Glutamatergic neuron (in vitro differentiated cells): ENCODE results near the gene SERINC5. TPM values are rescaled to one million over a fixed set of nuclear protein-coding genes. Genes with fewer than 3 reads are reported as not detected.

ENCODE experiments used
- DNase-seq: peaks from one replicate; pipeline ENCODE4 v3.0.0; 2022
- H3K27ac Mint-ChIP-seq: one replicate; pipeline ENCODE4 v1.8.0; 2020; ENCODE audit warnings: mild to moderate bottlenecking, mixed read lengths, inconsistent platforms; ENCODE audit not compliant: unreplicated experiment
- H3K27me3 Mint-ChIP-seq: one replicate; pipeline ENCODE4 v1.8.0; 2020; ENCODE audit warnings: mild to moderate bottlenecking, moderate library complexity, mixed read lengths, inconsistent platforms; ENCODE audit not compliant: unreplicated experiment
- H3K36me3 Mint-ChIP-seq: one replicate; pipeline ENCODE4 v1.8.0; 2020; ENCODE audit warnings: mild to moderate bottlenecking, mixed read lengths, inconsistent platforms; ENCODE audit not compliant: unreplicated experiment
- H3K4me1 Mint-ChIP-seq: one replicate; pipeline ENCODE4 v1.8.0; 2020; ENCODE audit warnings: mild to moderate bottlenecking, low read depth, mixed read lengths, inconsistent platforms; ENCODE audit not compliant: unreplicated experiment
- H3K4me3 Mint-ChIP-seq: one replicate; pipeline ENCODE4 v1.8.0; 2020; ENCODE audit warnings: mild to moderate bottlenecking, mixed read lengths, inconsistent platforms; ENCODE audit not compliant: unreplicated experiment
- H3K9me3 Mint-ChIP-seq: one replicate; pipeline ENCODE4 v1.8.0; 2020; ENCODE audit warnings: mild to moderate bottlenecking, moderate library complexity, mixed read lengths, inconsistent platforms; ENCODE audit not compliant: unreplicated experiment
- total RNA-seq: library from RNA; stranded (reverse); fragmentation: NEBNext Ultra II Directional; extraction: Animal tissue kit (Norgen Biotek cat#: 25700); gene quantifications from one replicate; pipeline ENCODE4 v1.2.1, GENCODE V29; 2021; ENCODE audit not compliant: unreplicated experiment
- TF ChIP-seq, protein P1 (sequence below): fragments of 200-600 bp; sonication (generic); IDR thresholded peaks from one replicate; pipeline ENCODE4 v1.5.0; 2021; ENCODE audit not compliant: partially characterized antibody, unreplicated experiment

SERINC5 gene
- total RNA-seq, 1 donor from 2014 or later, result 15.1 TPM

DNA sequence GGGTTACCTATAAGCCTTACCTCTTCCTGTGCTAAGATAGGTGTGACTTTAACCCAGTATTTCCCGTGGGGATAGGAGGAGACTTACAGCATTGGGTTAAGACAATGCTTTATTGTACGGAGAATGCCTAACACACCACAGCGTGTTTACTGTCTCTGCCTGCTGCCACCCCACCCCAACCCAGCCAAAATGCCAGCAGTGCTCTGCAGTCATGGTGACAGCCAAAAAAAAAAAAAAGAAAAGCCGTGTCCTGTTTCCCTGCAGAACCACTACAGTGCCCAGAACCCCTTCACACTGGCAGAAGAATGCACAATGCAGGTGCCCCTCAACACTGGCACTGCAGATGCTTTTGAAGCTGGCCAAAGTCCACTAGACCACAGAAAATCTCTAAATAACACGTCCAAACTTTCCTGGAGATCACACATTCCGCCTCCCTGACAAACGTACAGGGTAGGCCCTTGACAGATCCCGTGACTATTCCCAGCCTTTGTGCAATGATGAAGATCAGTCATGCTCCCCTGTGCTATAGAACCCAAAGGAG lies 102.2 kb downstream of the SERINC5 start:
- H3K4me3 Mint-ChIP-seq, result no peak overlapping the region
- H3K27me3 Mint-ChIP-seq, result no peaks in the 10 kb centered on the region
- no peak for DNase-seq
- no peak overlapping the region for H3K27ac Mint-ChIP-seq
- TF ChIP-seq, protein P1, sequence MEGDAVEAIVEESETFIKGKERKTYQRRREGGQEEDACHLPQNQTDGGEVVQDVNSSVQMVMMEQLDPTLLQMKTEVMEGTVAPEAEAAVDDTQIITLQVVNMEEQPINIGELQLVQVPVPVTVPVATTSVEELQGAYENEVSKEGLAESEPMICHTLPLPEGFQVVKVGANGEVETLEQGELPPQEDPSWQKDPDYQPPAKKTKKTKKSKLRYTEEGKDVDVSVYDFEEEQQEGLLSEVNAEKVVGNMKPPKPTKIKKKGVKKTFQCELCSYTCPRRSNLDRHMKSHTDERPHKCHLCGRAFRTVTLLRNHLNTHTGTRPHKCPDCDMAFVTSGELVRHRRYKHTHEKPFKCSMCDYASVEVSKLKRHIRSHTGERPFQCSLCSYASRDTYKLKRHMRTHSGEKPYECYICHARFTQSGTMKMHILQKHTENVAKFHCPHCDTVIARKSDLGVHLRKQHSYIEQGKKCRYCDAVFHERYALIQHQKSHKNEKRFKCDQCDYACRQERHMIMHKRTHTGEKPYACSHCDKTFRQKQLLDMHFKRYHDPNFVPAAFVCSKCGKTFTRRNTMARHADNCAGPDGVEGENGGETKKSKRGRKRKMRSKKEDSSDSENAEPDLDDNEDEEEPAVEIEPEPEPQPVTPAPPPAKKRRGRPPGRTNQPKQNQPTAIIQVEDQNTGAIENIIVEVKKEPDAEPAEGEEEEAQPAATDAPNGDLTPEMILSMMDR, result no peak
- no peaks in the 10 kb centered on the region for H3K36me3 Mint-ChIP-seq
- H3K4me1 Mint-ChIP-seq, result peaks cover 9% of the 10 kb centered on the region
- no peaks in the 10 kb centered on the region for H3K9me3 Mint-ChIP-seq

GRCh38 chr5:80152778-80153177 lies 103.1 kb downstream of the SERINC5 start:
- no peaks in the 10 kb centered on the region for H3K27me3 Mint-ChIP-seq
- no peak overlapping the region for H3K27ac Mint-ChIP-seq
- no peaks in the 10 kb centered on the region for H3K9me3 Mint-ChIP-seq
- H3K4me3 Mint-ChIP-seq, result no peak overlapping the region
- TF ChIP-seq, protein P1, result no peak
- DNase-seq, result no peak
- no peaks in the 10 kb centered on the region for H3K36me3 Mint-ChIP-seq
- peaks cover 9% of the 10 kb centered on the region for H3K4me1 Mint-ChIP-seq

GRCh38 chr5:80151890-80152289 lies 104.0 kb downstream of the SERINC5 start:
- Mint-ChIP-seq H3K27me3 (no peaks in the 10 kb centered on the region), H3K27ac (no peak overlapping the region), H3K9me3 (no peaks in the 10 kb centered on the region), H3K4me3 (no peak overlapping the region), H3K36me3 (no peaks in the 10 kb centered on the region), H3K4me1 (peaks cover 9% of the 10 kb centered on the region)
- DNase-seq, result no peak
- TF ChIP-seq, protein P1, result no peak

DNA sequence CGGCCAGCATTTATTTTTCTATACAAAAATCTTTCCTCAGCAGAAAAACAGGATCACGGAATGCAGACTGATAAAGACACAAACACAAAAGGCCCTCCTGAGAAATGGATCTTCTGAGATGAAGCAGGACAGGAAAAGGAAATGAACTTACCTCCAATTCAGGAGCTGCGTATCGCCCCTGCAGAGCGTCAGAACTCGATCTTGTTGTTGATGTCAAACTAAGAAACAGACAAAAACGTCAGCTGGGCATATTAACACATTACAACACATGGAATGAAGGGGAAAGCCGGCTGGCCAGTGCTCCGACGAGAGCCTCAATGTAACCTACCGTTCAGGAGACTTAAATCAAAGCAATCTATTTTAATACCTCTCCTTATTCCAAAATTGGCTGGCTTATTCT lies 105.1 kb downstream of the SERINC5 start:
- TF ChIP-seq, protein P1, result no peak
- no peak for DNase-seq
- no peak overlapping the region for H3K27ac Mint-ChIP-seq
- H3K4me3 Mint-ChIP-seq, result no peak overlapping the region
- no peaks in the 10 kb centered on the region for H3K9me3 Mint-ChIP-seq
- H3K4me1 Mint-ChIP-seq, result peaks cover 1% of the 10 kb centered on the region
- H3K27me3 Mint-ChIP-seq, result no peaks in the 10 kb centered on the region
- no peaks in the 10 kb centered on the region for H3K36me3 Mint-ChIP-seq

DNA sequence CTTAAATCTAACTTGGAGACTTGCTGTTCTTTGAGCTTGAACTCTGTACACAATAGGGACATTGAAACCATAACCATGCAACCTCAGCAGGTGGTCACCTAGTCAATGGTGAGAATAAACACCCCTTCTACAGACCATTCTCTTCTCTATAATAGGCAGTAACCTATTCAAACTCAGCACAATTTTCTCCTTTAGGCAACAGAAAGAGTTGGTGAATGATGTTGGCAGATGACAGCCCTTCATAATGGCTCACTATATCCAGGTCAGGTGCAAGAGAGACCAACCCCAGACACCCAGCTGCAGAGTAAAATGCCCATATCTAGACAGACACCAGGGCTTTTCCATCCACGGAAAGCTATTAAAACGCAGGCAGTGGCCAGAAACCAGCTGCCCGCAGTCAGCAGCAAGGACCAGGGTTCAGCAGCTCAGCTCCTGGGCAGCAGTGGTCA lies 106.7 kb downstream of the SERINC5 start:
- TF ChIP-seq, protein P1, result no peak
- H3K27me3 Mint-ChIP-seq, result no peaks in the 10 kb centered on the region
- no peaks in the 10 kb centered on the region for H3K36me3 Mint-ChIP-seq
- no peak for DNase-seq
- H3K27ac Mint-ChIP-seq, result no peak overlapping the region
- H3K4me3 Mint-ChIP-seq, result no peak overlapping the region
- no peaks in the 10 kb centered on the region for H3K9me3 Mint-ChIP-seq
- H3K4me1 Mint-ChIP-seq, result peaks cover 3% of the 10 kb centered on the region
